Kidney capillary endothelial cell (primary cell): ENCODE measurements around the gene MINK1.
"Not testable (repeated sequence)": the region's sequence is repeated elsewhere in the genome, so short reads cannot be mapped to it uniquely, and the experiment has no call there.

Experiments used
- DNase-seq: peaks from one replicate; pipeline ENCODE4 v3.0.0-alpha.2; 2018; ENCODE audit warnings: low spot score

Gene MINK1

DNA sequence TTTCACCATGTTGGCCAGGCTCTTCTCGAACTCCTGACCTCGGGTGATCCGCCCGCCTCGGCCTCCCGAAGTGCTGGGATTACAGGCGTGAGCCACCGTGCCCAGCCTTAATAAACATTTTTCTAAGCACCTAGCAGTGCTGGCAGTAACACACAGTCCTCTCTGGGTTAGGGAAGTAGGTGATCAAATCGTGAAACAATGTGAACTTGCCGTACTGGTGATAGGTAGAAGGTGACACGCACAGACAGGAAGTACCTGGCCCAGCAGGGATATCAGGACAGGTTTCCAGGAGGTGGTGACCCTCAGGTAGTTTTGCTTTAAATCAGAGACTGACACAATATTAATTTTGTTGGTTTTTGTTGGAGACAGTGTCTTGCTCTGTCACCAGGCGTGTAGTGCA lies 21.7 kb upstream of the MINK1 start:
- DNase-seq, result no peak

DNA sequence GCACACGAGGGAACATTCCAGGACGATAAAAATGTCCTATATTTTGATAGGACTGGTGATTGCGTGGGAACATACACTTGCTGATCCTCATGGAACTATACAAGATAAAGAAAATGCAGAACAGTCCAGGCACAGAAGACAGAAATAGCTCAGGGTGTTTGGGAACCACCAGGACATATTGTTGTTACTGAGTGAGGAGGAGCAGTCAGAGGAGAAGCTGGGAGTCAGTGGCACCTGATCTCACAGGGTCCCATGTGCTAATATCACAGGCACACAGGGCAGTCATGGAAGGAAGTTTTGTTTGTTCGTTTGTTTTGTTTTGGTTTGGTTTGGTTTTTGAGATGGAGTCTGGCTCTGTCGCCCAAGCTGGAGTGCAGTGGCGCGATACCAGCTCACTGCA lies 20.4 kb upstream of the MINK1 start:
- DNase-seq, result no peak

DNA sequence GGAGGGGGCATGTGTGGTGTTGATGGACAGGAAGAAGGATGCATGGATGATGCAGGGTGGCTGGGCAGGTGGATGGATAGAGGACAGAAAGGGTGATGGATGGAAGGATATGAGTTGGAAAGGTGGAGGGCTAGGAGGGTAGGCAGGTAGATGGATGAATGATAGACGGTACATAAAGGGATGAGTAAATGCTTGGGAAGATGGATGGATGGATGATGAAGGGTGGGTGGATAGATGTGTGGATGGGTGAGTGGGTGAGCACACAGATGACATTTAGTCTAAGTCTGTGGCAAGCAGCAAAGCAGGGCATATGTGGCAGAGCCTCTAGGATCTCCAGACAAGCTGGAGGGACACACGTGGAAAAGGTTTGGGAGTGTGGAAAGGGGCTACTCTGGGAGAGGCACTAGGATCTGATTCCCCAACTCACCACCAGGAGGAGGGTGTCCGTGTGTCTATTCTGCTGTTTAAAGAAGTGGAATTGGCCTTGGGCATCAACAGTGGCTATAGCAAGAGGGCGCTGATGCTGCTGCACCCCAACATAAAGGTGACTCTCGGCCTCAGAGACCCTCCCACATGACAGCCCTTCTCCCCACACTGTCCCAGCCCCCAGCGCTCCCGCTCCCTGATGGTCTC lies 18.0 kb upstream of the MINK1 start:
- DNase-seq, result no peak

DNA sequence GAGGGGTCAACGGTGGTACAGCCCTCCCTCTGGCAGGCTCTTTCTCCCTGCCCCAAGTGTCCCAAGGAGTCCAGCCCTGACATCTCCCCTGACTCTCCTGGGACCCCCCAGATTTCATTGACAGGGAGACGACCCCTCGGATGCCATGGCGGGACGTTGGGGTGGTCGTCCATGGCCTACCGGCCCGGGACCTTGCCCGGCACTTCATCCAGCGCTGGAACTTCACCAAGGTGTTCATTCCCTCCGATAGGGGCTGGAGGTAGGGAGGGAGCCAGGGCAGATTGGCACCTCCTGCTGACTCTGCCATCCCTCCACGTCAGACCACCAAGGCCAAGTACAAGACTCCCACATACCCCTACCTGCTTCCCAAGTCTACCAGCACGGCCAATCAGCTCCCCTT lies 16.3 kb upstream of the MINK1 start:
- DNase-seq, result no peak

DNA sequence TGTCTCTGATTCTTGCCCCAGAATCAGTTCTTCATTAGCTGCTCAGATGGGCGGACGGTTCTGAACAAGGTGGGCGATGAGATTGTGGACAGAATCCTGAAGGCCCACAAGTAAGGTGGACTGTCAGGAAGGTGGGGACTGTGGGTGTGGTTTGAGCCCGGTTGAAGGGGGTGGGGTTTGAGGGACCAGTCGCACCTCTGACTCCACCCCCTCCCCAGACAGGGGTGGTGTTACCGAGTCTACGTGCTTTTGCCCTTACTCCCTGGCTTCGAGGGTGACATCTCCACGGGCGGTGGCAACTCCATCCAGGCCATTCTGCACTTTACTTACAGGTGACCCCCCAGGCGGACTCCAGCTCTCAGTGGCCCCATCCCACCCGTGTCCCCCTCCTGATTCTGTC lies 14.9 kb upstream of the MINK1 start:
- no peak for DNase-seq

DNA sequence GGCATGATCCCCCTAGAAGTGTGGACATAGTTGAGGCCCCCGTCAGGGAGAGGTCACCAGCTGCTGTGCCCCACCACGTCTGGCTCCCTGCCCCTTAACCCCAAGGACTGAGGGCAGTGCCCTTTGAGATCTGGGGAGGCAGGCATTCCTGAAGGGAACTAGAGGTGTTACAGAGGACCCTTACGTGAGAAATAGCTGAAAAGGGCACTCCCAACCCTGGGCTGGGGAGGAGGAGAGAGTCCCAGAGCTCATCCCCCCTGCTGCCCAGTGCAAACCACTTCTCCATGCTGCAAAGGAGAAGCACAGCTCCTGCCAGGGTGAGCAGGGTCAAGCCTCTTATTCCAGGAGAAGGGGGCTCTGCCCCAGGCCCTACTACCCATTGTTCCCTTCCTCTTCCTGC lies 10.3 kb upstream of the MINK1 start:
- no peak for DNase-seq

DNA sequence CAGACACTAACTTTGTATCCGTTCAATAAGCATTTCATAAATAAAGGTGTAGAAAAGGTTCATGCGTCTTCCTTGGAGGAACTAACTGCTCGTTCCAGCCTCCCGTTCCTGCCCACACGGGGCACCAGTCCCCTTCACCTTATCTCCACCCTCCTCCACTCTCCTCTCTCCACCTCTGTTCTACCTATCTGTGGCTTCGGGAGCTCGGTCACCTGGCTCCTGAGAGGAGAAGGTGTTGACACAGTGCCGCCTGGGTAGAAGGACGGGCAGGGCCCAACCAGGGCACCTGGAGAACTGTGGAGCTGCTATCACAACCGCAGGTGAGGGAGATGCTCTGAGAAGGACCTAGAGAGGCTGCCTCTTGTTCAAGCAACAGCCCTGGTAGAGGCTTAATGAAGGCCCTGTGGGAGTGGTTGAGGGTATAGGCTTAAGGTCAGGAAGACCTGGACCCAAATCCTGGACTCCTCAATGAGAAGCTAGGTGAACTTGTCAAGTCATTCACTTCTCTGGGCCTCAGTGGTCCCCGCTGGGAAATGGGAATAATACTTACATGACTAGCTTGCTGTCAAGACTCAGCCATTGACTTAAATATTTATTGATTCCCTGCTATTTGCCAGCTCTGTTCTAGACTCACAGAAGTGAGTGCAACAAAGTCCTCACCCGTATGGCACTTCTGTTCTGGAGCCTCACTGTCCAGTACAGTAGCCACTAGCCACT lies 9.6 kb upstream of the MINK1 start:
- no peak for DNase-seq

DNA sequence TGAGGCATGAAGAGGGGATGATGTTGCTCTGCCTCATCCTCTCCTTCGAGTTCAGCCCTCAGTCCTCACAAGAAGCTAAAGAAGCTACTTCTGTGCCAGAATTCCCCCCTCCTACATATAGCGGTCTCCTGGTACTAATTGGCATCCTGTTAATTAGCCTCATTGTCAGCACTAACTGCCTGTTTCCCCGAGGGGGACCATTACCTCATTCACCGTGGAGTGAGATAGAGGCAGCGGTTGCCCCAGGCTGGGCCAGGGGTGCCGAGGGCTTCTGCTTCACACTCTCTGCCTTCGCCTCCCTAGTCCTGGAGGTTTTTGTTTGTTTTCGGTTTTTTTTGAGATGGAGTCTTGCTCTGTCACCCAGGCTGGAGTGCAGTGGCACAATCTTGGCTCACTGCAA lies 5.7 kb upstream of the MINK1 start:
- DNase-seq, result no peak

DNA sequence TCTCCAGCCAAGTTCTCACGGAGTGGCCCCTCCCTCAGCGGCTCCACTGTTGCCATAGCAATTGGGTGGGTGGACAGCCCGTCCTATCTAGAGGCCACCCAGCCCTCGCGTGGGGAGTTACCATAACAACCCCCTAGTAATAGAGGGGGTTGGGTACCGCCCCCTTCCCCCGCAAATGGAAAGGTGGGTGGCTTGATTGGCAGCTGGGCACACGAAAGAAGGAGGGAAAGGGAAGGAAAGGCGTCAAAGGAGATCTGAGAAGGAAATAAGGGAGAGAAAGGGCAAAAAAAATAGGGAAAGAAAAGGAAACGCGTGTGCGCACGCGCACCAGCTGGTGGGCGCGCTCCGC lies 337 bp upstream of the MINK1 start:
- DNase-seq, result not testable (repeated sequence)

DNA sequence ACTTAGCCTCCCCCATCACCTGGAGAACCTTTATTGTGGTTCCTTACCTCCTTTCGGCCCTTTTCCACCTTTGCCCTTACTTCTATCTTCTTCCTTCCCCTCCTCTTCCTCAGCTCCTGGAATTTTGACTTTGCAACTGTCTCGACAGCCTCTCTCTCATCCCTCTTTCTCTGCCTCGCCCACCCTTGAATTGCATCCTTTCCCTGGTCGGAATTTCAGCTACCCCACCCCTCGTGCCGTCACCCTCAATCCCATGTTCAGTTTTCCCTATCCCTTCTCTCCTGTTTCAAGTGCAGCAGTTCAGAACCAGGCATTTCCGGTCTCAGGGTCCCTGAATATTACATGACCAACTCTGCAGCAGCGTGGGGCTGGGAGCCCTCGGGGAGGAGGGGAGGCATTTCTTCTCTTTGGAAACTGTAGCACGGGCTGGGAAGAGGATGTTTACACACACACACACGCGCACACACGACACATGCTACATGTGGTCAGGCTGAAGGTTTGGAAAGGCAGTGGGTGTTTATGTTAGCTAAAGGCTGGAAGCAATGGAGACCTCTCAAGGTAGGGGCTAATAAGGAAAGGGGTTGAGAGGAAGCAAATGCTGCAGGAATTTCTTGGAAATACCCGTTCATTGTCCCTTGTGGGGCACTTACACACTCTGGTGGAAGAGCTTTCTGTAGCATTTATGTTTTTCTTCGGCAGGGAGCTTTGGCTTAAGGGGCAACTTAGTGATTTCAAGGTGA lies 971 bp downstream of the MINK1 start:
- DNase-seq, result no peak

DNA sequence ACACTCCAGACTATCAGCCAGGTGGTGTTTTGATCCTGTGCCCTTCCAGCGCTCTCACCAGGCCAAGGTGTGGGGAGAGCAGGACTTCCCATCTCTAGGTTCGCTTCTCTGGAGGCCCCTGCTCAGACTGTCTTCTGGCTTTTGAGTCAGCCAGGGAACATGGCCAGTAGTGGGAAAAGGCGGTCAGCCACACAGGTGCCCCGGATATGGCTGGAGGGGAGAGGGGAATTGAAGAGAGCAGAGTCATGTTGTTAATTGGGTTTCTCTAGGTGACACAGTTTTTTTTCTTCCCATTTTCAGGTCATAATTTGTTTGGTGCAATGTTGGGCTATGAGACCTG lies 1.5 kb downstream of the MINK1 start:
- DNase-seq, result no peak

DNA sequence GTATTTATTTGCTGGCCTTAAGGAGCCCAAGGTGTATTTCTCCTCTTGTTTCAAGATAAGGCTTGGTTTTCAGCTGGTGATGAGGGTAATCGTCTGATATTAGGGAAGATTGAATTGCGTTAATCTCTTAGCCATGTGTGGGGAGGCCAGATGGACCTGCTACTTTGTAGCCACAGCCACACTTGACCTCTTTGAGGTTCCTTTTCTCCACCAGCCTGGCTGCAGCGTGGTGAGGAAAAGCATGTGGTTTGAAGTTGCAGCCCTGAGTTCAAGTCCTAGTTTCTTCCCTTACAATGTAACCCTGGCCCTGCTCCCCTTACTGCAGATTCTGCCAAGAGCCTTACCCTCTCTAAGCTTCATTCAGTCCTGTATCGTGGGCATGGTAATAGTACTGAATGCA lies 3.1 kb downstream of the MINK1 start:
- no peak for DNase-seq

DNA sequence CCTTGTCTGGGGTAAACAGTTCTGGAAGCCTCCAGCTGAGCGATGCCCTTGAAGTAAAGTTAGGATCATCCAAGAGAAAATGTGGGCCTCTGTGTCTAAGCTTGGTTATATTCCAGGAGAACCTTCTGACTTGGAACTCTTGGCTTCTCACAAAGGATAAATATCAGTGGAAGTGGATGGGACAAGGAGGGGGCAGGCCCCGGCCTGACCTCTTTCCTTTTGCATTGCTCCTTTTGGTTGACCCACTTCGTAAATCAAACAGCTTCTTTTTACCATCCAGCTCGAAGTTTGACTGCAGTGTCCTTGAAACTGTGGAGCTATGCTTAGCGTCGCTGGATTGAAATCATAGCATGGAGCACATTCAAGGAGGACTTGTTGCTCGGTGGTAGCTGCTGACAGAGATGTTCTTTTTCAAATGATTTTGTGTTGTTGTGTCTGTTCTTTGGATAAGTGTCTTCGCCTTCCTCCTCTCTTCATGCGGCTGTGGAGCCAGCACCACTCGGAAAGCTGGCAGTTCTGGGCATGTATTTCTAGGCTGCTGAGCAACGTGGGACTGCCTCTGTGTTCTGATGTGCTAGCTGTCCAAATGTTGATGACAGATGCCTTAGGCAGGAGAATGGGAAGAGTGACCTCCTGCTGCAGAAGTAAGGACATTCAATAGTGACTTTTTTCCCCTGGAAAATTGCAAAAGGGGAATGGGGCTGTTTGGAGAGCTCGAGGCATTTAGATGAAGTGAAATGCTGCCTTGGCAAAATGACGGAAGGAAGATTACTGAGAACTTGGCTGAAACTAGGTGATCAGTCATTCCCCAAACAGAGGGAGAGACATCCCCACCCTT lies 4.5 kb downstream of the MINK1 start:
- no peak for DNase-seq

DNA sequence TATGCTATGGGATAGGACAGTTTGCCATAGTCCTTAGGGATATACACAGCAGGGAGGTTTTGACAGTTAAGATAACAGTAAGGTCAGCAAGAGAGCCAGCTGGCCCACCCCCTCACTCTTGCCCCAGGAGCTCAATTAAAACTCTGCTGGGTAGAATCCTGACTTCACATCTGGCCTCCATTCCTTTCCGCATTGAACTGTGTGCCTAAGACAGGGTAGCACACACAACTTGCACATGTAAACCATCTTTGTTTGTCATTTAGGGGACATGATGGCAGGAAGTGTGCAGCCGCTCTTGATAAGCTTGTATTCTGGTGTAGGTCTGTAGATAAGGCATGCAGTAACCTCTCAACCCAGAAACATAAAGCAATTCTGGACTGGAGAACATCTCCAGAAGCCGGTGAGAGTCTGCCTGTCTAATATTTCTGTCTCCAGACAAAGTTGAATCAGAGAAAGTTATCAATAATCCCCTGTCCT lies 5.2 kb downstream of the MINK1 start:
- no peak for DNase-seq

DNA sequence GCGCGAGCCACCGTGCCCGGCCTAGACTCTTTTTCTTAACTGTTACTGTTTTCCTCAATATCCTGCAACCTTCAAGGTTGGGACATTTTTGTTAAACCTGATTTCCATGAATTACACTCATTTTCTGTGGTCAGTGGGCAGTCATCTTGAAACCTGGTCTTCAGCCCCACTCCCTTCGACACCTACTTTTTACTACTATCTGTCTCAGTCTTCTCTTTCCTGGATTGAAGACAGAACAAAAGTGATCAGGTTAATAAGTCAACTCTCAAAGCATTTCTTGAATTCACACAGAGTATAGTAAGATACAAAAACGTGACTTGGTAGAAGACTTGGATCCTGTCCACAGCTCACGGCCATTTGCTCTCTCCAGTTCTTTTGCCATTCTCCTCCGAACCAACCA lies 6.1 kb downstream of the MINK1 start:
- DNase-seq, result no peak

DNA sequence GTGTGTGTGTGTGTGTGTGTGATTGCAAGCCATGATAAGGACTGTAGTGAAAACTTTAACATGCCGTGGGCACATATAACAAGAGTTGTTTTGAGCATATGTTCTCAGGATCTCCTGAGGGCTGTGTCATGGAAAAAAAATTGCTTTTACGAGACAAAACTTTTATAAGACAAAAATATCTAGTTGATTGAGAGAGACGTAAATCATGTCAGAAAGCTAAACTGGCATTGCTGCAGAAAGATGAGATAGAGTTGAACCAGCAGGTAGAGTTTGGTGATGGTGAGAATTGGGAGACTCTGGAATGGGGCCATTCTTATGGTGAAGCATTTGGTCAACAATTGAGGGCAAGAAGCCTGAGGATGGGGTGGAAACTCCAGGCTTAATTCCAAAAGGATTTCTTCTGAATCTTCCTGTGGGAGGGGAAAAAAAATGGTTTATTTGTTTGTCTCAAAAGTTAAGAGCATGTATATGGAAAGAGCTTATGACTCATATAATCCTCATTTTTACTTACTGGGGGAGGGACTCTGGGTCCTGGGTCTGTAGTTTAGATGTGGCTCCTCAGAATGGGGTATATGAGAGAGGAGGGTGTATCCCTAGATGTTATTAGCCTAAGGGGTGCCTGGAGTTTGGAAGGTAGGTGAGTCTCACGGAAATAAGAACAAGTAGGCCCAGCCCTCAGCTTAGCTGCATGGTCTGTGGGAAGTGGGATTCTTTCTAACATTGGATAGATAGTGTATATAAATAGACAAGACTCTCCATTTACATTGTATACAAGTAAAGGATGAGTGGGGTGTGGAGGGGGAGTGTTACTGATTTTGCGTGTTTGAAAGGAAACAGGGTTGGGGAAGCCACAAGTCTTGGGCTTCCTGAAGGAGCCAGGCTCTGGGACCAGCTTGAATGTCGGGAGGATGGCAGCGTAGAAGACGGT lies 7.1 kb downstream of the MINK1 start:
- no peak for DNase-seq

DNA sequence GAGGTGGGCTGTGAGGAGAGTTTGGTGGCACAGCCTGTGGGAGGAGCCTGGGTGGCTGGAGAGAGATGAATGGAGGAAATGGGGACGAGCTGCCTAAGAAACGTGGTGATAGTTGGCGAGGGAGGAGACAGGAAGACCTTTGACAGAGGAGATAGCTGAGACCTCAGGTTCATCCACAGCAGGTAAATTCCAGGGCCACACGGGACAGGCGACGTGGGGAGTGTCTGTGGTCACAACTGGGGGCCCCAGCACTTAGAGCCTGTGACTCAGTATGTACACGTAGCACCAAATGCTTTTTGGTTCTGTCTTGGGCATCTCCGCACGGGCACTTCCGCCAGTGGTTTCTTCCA lies 7.7 kb downstream of the MINK1 start:
- DNase-seq, result no peak

DNA sequence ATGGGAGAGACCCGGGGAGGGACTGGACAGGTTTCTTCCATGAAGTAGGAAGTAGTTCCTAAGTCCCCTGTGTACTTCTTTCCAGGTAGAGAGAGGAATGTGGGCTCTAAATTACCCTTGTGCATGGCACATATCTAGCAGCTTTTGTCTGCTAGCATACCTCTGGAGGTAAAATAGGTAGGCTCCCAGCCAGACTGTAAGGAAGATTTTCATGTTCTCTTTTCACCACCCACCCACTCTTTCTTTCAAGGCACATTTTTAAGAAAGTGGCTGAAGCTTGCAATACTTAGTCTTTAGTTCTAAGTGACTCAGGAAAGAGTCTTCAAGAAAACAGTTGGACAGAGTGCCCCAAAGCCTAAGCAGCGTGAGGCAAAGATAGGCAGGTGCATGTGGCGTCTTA lies 9.2 kb downstream of the MINK1 start:
- DNase-seq, result no peak

DNA sequence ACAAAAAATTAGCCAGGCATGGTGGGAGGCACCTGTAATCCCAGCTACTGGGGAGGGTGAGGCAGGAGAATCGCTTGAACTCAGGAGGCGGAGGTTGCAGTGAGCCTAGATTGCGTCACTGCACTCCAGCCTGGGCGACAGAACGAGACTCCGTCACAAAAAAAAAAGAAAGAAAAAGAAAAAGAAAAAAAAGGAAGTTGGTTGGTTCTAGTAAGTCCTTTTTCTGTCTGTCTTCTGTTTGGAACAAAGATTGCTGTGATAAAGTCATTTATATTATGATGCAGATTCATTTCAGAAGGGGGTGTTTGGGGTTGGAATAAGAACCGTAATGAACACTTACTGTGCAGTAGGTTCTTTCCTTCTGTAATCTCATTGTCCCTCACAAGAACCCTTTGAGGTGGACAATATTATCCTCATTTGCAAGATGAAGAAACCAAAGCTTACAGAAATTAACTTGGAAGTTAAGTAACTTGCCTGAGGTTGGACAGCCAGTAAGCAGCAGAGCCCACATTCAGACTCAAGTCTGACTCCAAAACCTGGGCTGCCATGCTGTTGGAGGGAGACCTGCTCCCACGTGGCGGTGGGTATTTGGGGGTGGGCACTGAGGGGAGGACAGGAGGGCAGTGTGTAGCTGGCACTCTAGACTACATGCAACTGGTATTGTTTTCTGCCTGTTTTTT lies 10.3 kb downstream of the MINK1 start:
- DNase-seq, result no peak

DNA sequence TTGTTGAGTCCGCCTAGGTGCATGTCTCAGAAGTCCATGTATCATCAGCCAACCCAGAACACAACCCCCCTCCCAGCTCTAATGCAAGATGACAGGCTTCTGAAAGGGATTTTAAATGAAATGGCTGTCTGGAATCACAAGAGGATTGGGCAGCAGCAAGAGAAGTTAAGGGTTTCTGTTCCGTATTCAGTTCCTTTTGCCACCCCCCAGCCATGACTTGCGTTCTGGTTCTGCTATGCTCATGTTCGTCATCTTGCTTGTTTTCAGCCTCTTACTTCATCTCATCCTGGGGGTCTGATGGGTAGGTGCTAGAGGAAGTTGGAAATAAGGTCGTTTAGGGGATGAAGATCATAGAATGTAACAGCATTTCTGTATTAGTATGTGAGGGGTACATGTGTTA lies 12.0 kb downstream of the MINK1 start:
- DNase-seq, result no peak
